PFSK-1 (cell line): Measurements from ENCODE around the gene DUSP16.

ENCODE experiments used
- POLR2AphosphoS5 ChIP-seq: IDR thresholded peaks from 2 replicates; pipeline ENCODE4 v1.6.1; 2012; ENCODE audit warnings: low read depth, mild to moderate bottlenecking, control low read depth, low read length, moderate library complexity
- REST ChIP-seq, 2 experiments: IDR thresholded peaks; 2 replicates each; pipeline versions ENCODE4 v1.6.1 to v1.8.0; 2011 to 2012; ENCODE audit warnings: low read depth in 2 of 2, low read length in 2 of 2, control low read depth in 1 of 2, inconsistent platforms in 1 of 2, mild to moderate bottlenecking in 1 of 2, moderate library complexity in 1 of 2; ENCODE audit not compliant: insufficient read depth in 1 of 2
- TAF1 ChIP-seq: IDR thresholded peaks from 2 replicates; pipeline ENCODE4 v1.6.1; 2012; ENCODE audit warnings: low read length, control low read depth, borderline replicate concordance; ENCODE audit not compliant: insufficient read depth

- TF ChIP-seq REST (IDR thresholded peaks at IDR 0.05; ENCODE audit: insufficient read depth in 1 of 2, low read depth in 2 of 2, low read length in 2 of 2) (no peak), TAF1 (no peak), POLR2AphosphoS5 (no peak)
Measured at GRCh38 chr12:12609692-12610091, 47.0 kb upstream of the DUSP16 start.
